K562 treated with DMSO at 1 percent for 24 hours (cell line): ENCODE results near the gene ZSCAN31. TPM values are rescaled to one million over a fixed set of nuclear protein-coding genes. Genes with fewer than 3 reads are reported as not detected.

Experiments
- total RNA-seq: library from RNA; unstranded; fragments of 300-600 nt; gene quantifications from 2 replicates; pipeline ENCODE4 v1.2.3, GENCODE V29; 2022; ENCODE audit warnings: low read depth; ENCODE audit not compliant: insufficient read depth

Gene ZSCAN31
- 7.6 and 8.8 TPM in 2 replicates for total RNA-seq

DNA sequence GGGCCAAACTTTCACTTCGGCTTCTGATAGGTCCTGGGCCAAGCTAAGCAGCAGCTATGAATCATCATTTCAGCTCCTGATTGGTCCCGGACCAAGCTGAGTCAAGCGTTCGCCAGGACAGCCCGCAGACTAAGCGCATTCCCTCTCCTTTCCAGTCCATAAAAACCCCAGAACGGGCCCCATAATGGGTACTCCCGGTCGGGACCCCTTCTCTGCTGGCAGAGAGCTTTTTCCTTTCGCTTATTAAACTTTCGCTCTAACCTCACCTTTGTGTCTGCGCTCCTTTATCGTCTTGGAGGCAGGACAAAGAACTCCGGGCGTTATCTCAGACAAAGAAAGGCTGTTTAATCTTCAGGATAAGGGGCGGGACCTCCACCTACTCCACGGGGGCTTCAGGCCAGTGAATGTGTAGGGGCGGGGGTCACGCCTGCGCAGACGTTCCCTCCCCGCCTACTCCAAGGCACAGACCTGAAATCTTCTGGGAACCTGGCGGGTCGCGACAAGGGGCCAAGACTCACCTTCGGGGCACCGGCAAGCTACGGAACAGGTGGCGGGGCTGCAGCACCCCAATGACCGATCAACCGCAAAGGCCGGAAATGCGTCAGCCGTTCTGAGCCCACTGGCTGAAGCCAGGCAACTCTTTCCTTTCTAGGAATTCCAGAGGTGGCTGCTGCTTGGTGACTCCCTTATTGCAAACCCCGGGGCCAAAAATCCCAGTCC lies at the start of gene ZSCAN31:
ZSCAN31 (minus strand) TSS at position 585 of the 720 bp plus-strand sequence. CDS start 6,465 bp downstream, outside the sequence.

DNA sequence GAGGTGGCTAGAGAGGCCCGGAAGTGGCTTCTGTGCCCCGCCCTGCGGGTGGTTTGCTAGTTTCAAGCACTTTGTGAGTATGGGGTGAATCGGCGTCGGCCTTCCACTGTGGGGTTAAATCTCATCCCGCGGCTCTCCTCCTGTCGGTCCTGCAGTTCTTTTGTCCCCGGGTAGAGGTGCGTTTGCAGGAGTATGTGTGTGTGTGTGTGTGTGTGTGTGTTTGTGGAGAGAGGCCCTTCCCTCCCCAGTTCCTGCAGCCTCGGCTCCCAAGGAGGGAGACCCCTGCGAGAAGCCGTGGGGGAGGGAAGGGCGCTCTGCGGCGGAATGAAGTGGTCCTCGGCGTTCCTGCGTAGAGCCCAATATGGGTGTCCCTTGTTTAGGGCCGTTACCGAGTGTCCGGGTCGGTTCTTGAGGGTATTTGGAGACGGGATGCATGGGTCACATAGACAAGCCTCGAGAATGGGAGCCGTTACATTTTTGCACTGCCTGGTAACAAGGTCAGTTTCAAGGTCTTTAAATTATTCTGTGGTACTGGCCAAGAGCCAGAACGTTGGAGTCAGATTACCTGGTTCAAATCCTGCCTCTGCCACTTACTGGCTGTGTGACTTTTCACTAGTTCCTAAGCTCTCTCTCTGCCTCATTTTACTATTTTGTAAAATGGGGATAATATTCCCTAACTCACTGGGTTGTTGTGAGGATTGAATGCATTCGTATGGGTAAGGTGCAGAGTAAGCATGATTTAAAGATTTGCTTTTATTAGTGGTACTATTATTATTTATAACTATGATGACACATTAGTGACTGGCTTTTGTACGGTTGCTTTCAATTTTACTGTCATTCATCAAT lies 14.2 kb upstream of the ZSCAN31 start, which contains the start of gene ZKSCAN3:
ZKSCAN3 (plus strand) TSS at position 56 of the 846 bp plus-strand sequence. CDS start 9,640 bp downstream, outside the sequence.

DNA sequence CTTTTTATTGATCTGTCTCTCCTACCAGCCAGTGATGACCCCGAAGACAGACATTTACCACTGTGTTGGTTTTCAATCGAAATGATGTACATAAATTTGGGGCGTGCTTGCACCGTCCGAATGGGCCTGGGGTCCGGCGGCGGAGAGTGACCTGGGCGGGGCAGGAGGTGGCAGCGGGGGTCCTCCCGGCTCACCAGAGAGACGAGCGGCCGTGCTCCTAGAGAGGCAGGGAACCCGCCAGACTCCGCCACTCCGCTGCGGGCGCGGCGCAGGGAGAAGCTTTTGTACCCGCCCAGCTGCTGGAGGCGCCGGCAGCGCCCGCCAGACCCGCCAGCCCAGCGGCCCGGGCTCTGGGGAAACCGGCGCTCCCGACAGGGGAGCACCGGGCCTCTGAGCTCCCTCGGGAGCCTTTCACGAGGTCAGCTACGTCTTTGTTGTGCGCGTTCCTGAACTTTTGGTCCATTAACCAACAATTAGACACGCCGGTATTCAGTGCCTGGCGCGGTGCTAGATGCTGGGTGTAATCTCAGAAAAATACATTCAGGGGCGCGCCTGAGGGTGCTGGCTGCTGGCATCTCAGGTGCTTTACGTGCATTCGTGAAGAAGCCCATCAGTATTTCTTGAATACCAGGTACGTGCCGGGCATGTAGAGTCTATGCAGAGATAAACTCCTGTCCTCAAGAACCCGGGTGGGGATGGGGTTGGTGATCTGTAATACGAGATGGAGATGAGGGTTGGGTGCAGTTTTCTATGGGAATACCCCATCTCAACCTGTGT lies 54.5 kb downstream of the ZSCAN31 start, which contains the start of gene PGBD1:
PGBD1 (plus strand) TSS at position 285 of the 777 bp plus-strand sequence. CDS start 2,242 bp downstream, outside the sequence.

Other genes starting within 250 kb of the ZSCAN31 start
- gene ZSCAN16, start 211.5 kb downstream of the ZSCAN31 start, total RNA-seq = not detected in 2 replicates
- 16.6 and 16.8 TPM in 2 replicates for gene ZKSCAN8, start 194.3 kb downstream of the ZSCAN31 start, total RNA-seq
- gene ZSCAN9, start 110.9 kb downstream of the ZSCAN31 start, total RNA-seq = 19.9 and 22.7 TPM in 2 replicates
- 6.9 and 8.3 TPM in 2 replicates for gene ZKSCAN4, start 83.9 kb downstream of the ZSCAN31 start, total RNA-seq
- gene NKAPL, start 76.9 kb downstream of the ZSCAN31 start, total RNA-seq = not detected in 2 replicates
- gene ZSCAN26, start 69.0 kb downstream of the ZSCAN31 start, total RNA-seq = 7.4 and 8.7 TPM in 2 replicates
- gene PGBD1, start 54.6 kb downstream of the ZSCAN31 start, total RNA-seq = 9.8 and 11.2 TPM in 2 replicates
- gene ZKSCAN3, start 13.8 kb upstream of the ZSCAN31 start, total RNA-seq = 5.1 and 5.2 TPM in 2 replicates
- 4.6 and 5.1 TPM in 2 replicates for gene ZSCAN12, start 63.6 kb upstream of the ZSCAN31 start, total RNA-seq
- 0.21 TPM in 1 of 2 replicates, not detected in the other for gene ZSCAN23, start 107.3 kb upstream of the ZSCAN31 start, total RNA-seq
- not detected in 2 replicates for gene GPX6, start 179.6 kb upstream of the ZSCAN31 start, total RNA-seq
- gene GPX5, start 189.7 kb upstream of the ZSCAN31 start, total RNA-seq = 1.0 and 1.4 TPM in 2 replicates